Measurements from ENCODE around the gene MAIP1. TPM values are rescaled to one million over a fixed set of nuclear protein-coding genes. Genes with fewer than 3 reads are reported as not detected.
"Not testable (repeated sequence)": the region's sequence is repeated elsewhere in the genome, so short reads cannot be mapped to it uniquely, and the experiment has no call there.

Gene MAIP1
- total RNA-seq: 25.4 and 30.1 TPM in 2 replicates

GRCh38 chr2:199955339-199956061, at the start of gene MAIP1, which contains the start of gene TYW5:
Gene MAIP1, plus strand, starts transcription at chr2:199955582. Its CDS starts 217 bp downstream, at chr2:199955799.
Gene TYW5, minus strand, starts transcription at chr2:199955491. Its CDS starts 21 bp downstream, at chr2:199955470.
- DNase-seq: peak; percentile 88

- no peak for DNase-seq
These were observed 48.2 kb upstream of the MAIP1 start for GRCh38 chr2:199907008-199907714.

- DNase-seq: no peak
These were observed 44.9 kb upstream of the MAIP1 start for GRCh38 chr2:199910338-199911051.

- peak; percentile 99 for DNase-seq
These were observed 44.1 kb upstream of the MAIP1 start, which contains the start of gene C2orf69 for GRCh38 chr2:199911052-199911876. Gene C2orf69, plus strand, starts transcription at chr2:199911293. Its CDS starts 146 bp downstream, at chr2:199911439.

GRCh38 chr2:199911877-199912161, 43.6 kb upstream of the MAIP1 start:
- DNase-seq: no peak

GRCh38 chr2:199912553-199913114, 42.7 kb upstream of the MAIP1 start:
- not testable (repeated sequence) for DNase-seq

GRCh38 chr2:199914372-199914958, 40.9 kb upstream of the MAIP1 start:
- peak; percentile 35 for DNase-seq

GRCh38 chr2:199916980-199917379, 38.4 kb upstream of the MAIP1 start:
- DNase-seq: no peak

- no peak for DNase-seq
These were observed 32.5 kb upstream of the MAIP1 start for GRCh38 chr2:199922856-199923255.

GRCh38 chr2:199923924-199924323, 31.5 kb upstream of the MAIP1 start:
- DNase-seq: no peak

GRCh38 chr2:199926806-199927205, 28.6 kb upstream of the MAIP1 start:
- DNase-seq: no peak

- no peak for DNase-seq
These were observed 27.2 kb upstream of the MAIP1 start for GRCh38 chr2:199928226-199928625.

GRCh38 chr2:199928626-199929025, 26.8 kb upstream of the MAIP1 start:
- no peak for DNase-seq

GRCh38 chr2:199929262-199929661, 26.1 kb upstream of the MAIP1 start:
- no peak for DNase-seq

- DNase-seq: no peak
These were observed 23.0 kb upstream of the MAIP1 start for GRCh38 chr2:199932312-199932855.

GRCh38 chr2:199933466-199933865, 21.9 kb upstream of the MAIP1 start:
- no peak for DNase-seq

GRCh38 chr2:199936554-199936953, 18.8 kb upstream of the MAIP1 start:
- no peak for DNase-seq

- DNase-seq: peak; percentile 37
These were observed 15.0 kb upstream of the MAIP1 start for GRCh38 chr2:199940373-199940772.

GRCh38 chr2:199943373-199943772, 12.0 kb upstream of the MAIP1 start:
- no peak for DNase-seq

GRCh38 chr2:199946196-199946595, 9.2 kb upstream of the MAIP1 start:
- DNase-seq: no peak

GRCh38 chr2:199946836-199947235, 8.5 kb upstream of the MAIP1 start:
- DNase-seq: no peak

All from dermis blood vessel endothelial cell (primary cell).